Sigmoid colon (tissue), 4 donors: ENCODE data around the gene FAM83G.
"Not testable (repeated sequence)": the region's sequence is repeated elsewhere in the genome, so short reads cannot be mapped to it uniquely, and the experiment has no call there.

Source experiments
- EP300 ChIP-seq, 4 donors: sonication (generic); formaldehyde crosslinking; IDR thresholded peaks; one replicate each; pipeline ENCODE4 v1.6.1; 2017; ENCODE audit warnings: antibody characterized with exemption in 4 of 4
- POLR2A ChIP-seq, 2 donors: fragments of 450-650 bp; IDR thresholded peaks; one replicate each; pipeline ENCODE4 v1.6.1; 2016; ENCODE audit warnings: antibody characterized with exemption in 2 of 2, mild to moderate bottlenecking in 2 of 2, moderate library complexity in 2 of 2
- POLR2AphosphoS5 ChIP-seq, 4 donors: sonication (generic); formaldehyde crosslinking; IDR thresholded peaks; one replicate each; pipeline ENCODE4 v1.6.1; 2017; ENCODE audit warnings: antibody characterized with exemption in 4 of 4
- TF ChIP-seq, protein P1 (sequence below), 4 experiments: fragments of 450-650 bp in 3 of 4; fragments of 200-600 bp in 1 of 4; IDR thresholded peaks; one replicate each; pipeline ENCODE4 v1.5.1; 2016 to 2019; ENCODE audit warnings: antibody characterized with exemption in 4 of 4, mild to moderate bottlenecking in 3 of 4, moderate library complexity in 2 of 4

DNA sequence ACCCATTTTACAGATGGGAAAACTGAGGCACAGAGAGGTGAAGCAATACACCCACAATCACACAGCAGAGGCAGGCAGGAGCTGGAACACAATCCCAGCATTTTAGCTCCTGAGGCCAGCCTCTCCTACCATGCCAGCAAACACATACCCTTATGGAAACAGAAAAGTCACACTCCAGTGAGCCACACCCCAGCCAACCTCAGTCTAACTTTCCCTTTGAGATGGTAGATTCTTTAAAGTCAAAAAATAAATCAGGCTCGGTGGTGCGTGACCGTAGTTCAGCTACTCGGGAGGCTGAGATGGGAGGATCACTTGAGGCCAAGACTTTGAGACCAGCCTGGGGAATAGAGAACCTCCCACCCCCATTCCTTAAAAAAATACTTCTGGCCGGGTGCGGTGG, 31.6 kb upstream of the FAM83G start:
- not testable (repeated sequence) for TF ChIP-seq POLR2A, EP300, POLR2AphosphoS5 (IDR thresholded peaks at IDR 0.05)
- TF ChIP-seq, protein P1, sequence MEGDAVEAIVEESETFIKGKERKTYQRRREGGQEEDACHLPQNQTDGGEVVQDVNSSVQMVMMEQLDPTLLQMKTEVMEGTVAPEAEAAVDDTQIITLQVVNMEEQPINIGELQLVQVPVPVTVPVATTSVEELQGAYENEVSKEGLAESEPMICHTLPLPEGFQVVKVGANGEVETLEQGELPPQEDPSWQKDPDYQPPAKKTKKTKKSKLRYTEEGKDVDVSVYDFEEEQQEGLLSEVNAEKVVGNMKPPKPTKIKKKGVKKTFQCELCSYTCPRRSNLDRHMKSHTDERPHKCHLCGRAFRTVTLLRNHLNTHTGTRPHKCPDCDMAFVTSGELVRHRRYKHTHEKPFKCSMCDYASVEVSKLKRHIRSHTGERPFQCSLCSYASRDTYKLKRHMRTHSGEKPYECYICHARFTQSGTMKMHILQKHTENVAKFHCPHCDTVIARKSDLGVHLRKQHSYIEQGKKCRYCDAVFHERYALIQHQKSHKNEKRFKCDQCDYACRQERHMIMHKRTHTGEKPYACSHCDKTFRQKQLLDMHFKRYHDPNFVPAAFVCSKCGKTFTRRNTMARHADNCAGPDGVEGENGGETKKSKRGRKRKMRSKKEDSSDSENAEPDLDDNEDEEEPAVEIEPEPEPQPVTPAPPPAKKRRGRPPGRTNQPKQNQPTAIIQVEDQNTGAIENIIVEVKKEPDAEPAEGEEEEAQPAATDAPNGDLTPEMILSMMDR (IDR thresholded peaks at IDR 0.05) = not testable (repeated sequence)
